ENCODE measurements around the gene CACNB4.

GRCh38 chr2:151976945-151977353 lies 121.9 kb downstream of the CACNB4 start:
- TF ChIP-seq CTCF (IDR thresholded peaks at IDR 0.05 in 2 of 3, conservative IDR thresholded peaks at IDR 0.05 in 1 of 3; ENCODE audit: control insufficient read depth in 2 of 3, extremely low read depth in 1 of 3, insufficient read depth in 1 of 3, low read depth in 3 of 3, low read length in 3 of 3): no peak
- TF ChIP-seq POLR2A (IDR thresholded peaks at IDR 0.05; ENCODE audit: low read depth, low read length): no peak
- no peak for TF ChIP-seq BCL3 (IDR thresholded peaks at IDR 0.05; ENCODE audit: borderline replicate concordance, insufficient read depth, low read depth, low read length, poor library complexity, severe bottlenecking)
- TF ChIP-seq ZBTB33 (IDR thresholded peaks at IDR 0.05): no peak
- TF ChIP-seq DPF2 (IDR thresholded peaks at IDR 0.05): no peak
- TF ChIP-seq SP1 (IDR thresholded peaks at IDR 0.05; ENCODE audit: low read depth, low read length): no peak
- no peak for TF ChIP-seq IRF3 (IDR thresholded peaks at IDR 0.05)
- no peak for TF ChIP-seq TCF12 (IDR thresholded peaks at IDR 0.05; ENCODE audit: low read depth, low read length)
- no peak for TF ChIP-seq E2F4 (IDR thresholded peaks at IDR 0.05; ENCODE audit: low read depth, low read length)
- TF ChIP-seq IKZF1 (conservative IDR thresholded peaks at IDR 0.05): no peak
